ENCODE results near the gene ADRB1. TPM values are rescaled to one million over a fixed set of nuclear protein-coding genes. Genes with fewer than 3 reads are reported as not detected.

Gene ADRB1
- total and polyA plus RNA-seq, 2 donors (not counting 3 experiments of a cell fraction or from before 2014, with no cell fraction given), result 0.23 to 0.97 TPM

DNA sequence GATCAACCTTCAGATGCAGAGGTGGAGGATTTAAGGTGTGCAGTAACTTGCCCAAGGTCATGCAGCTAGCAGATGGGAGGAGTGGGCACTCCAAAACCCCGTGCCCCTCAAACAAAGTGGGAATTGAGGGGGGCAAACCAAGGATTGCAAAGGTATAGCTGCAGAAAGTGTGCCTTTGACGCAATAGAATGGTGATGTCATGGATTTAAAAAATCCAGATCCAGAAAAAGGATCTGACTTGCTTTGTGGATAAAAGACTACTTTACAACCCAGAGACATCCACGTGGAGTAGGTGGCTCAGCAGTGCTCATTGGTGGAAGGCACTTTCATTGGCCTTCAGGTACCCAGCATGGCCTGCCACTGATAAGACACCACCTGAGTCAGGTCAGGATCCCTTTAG is 15.7 kb upstream of the ADRB1 start:
- DNase-seq (ENCODE audit: low read depth, low spot score) (no peak), FAIRE-seq (no peak)
- H3K9me1 ChIP-seq (replicated peaks; ENCODE audit: control insufficient read depth, extremely low read depth, insufficient read depth, low read length), result no peaks in the 10 kb centered on the region
- no peaks in the 10 kb centered on the region for H3K36me3 ChIP-seq (ENCODE audit: control insufficient read depth in 2 of 2, extremely low read depth in 1 of 2, insufficient read depth in 2 of 2, low read length in 2 of 2)
- dilution Hi-C loops (cut with MboI; ENCODE audit: extremely low pct_ligation_motif_present, low sequenced_read_pairs) (no loop called here), intact Hi-C loops (cut with micrococcal nuclease) (loop anchor here (1.0 to 5.0 kb wide), 4 partner anchors 15 to 346 kb away; partner anchors contain the start of gene ADRB1)
- peaks cover 31% of the 10 kb centered on the region for H3K4me1 ChIP-seq (ENCODE audit: control insufficient read depth, extremely low read depth, insufficient read depth, low read length)
- POLR2A ChIA-PET, result no interaction called here
- no peaks in the 10 kb centered on the region for H3K9me3 ChIP-seq (replicated peaks; ENCODE audit: control insufficient read depth, insufficient read depth, low read length)
- H4K20me1 ChIP-seq (replicated peaks; ENCODE audit: control insufficient read depth, extremely low read depth, insufficient read depth, low read length), result no peaks in the 10 kb centered on the region
- peak overlapping the region; percentile 33 for H2AFZ ChIP-seq (ENCODE audit: low read depth, low read length)
- CTCF ChIA-PET, result no interaction called here
- no peak for TF ChIP-seq GATA2 (IDR thresholded peaks at IDR 0.05; ENCODE audit: insufficient read depth, insufficient read length, low read depth, low read length)
- TF ChIP-seq, protein P1, sequence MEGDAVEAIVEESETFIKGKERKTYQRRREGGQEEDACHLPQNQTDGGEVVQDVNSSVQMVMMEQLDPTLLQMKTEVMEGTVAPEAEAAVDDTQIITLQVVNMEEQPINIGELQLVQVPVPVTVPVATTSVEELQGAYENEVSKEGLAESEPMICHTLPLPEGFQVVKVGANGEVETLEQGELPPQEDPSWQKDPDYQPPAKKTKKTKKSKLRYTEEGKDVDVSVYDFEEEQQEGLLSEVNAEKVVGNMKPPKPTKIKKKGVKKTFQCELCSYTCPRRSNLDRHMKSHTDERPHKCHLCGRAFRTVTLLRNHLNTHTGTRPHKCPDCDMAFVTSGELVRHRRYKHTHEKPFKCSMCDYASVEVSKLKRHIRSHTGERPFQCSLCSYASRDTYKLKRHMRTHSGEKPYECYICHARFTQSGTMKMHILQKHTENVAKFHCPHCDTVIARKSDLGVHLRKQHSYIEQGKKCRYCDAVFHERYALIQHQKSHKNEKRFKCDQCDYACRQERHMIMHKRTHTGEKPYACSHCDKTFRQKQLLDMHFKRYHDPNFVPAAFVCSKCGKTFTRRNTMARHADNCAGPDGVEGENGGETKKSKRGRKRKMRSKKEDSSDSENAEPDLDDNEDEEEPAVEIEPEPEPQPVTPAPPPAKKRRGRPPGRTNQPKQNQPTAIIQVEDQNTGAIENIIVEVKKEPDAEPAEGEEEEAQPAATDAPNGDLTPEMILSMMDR (IDR thresholded peaks at IDR 0.05; ENCODE audit: extremely low read depth in 1 of 2, insufficient read depth in 1 of 2, low read depth in 1 of 2, low read length in 2 of 2), result no peak
- no peak for TF ChIP-seq JUN (IDR thresholded peaks at IDR 0.05; ENCODE audit: borderline replicate concordance, insufficient read depth, insufficient read length, low read depth)
- TF ChIP-seq POLR2AphosphoS5 (IDR thresholded peaks at IDR 0.05; ENCODE audit: insufficient read depth, low read depth, low read length), result no peak
- H3K4me3 ChIP-seq (replicated peaks in 1 of 3; ENCODE audit: insufficient read depth in 1 of 3, low read depth in 1 of 3, low read length in 3 of 3), result no peak overlapping the region
- BruUV-seq (replicated peaks), result no TSS peak
- H3K9ac ChIP-seq (replicated peaks; ENCODE audit: extremely low read depth, insufficient read depth, low read length), result no peak overlapping the region
- H3K4me2 ChIP-seq (ENCODE audit: insufficient read depth, low read length), result no peak overlapping the region
- H3K27me3 ChIP-seq (ENCODE audit: control insufficient read depth in 2 of 2, insufficient read depth in 2 of 2, low read length in 2 of 2), result no peaks in the 10 kb centered on the region
- H3K79me2 ChIP-seq (ENCODE audit: control insufficient read depth, insufficient read depth, low read length), result no peaks in the 10 kb centered on the region
- peak overlapping the region; percentile 95 for H3K27ac ChIP-seq (ENCODE audit: insufficient read depth, low read depth, low read length)

DNA sequence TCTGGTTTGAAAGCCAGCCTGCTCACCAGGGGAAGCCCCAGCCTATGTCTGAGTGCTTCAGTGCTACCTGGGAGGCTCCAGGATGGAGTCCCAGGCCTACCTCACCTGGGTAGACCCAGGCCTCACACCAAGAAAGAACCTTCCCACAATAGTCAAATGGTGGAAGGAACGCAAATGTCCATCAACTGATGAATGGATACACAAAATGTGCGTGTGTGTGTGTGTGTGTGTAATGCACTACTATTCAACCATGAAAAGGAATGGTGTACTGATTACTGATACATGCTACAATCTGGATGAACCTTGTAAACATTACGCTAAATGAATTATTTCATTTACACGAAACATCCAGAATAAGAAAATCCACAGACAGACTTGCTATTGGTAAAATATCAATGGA is 15.2 kb upstream of the ADRB1 start:
- H3K4me3 ChIP-seq (replicated peaks in 1 of 3; ENCODE audit: insufficient read depth in 1 of 3, low read depth in 1 of 3, low read length in 3 of 3), result no peak overlapping the region
- H3K36me3 ChIP-seq (ENCODE audit: control insufficient read depth in 2 of 2, extremely low read depth in 1 of 2, insufficient read depth in 2 of 2, low read length in 2 of 2), result no peaks in the 10 kb centered on the region
- intact Hi-C loops (cut with micrococcal nuclease) (loop anchor here (5.0 kb wide), 2 partner anchors 74 to 346 kb away; no protein-coding TSS in a partner anchor), dilution Hi-C loops (cut with MboI; ENCODE audit: extremely low pct_ligation_motif_present, low sequenced_read_pairs) (no loop called here)
- no peaks in the 10 kb centered on the region for H3K79me2 ChIP-seq (ENCODE audit: control insufficient read depth, insufficient read depth, low read length)
- TF ChIP-seq MYC (IDR thresholded peaks at IDR 0.05; ENCODE audit: low read depth, low read length), result no peak
- TF ChIP-seq EZH2 (IDR thresholded peaks at IDR 0.05; ENCODE audit: borderline replicate concordance, low read depth, low read length, severe bottlenecking), result no peak
- TF ChIP-seq POLR2AphosphoS5 (IDR thresholded peaks at IDR 0.05; ENCODE audit: insufficient read depth, low read depth, low read length), result no peak
- TF ChIP-seq, protein P1 (IDR thresholded peaks at IDR 0.05; ENCODE audit: extremely low read depth in 1 of 2, insufficient read depth in 1 of 2, low read depth in 1 of 2, low read length in 2 of 2), result no peak
- TF ChIP-seq JUN (IDR thresholded peaks at IDR 0.05; ENCODE audit: borderline replicate concordance, insufficient read depth, insufficient read length, low read depth), result no peak
- TF ChIP-seq, protein P2, sequence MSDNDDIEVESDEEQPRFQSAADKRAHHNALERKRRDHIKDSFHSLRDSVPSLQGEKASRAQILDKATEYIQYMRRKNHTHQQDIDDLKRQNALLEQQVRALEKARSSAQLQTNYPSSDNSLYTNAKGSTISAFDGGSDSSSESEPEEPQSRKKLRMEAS (IDR thresholded peaks at IDR 0.05; ENCODE audit: insufficient read depth, insufficient read length), result no peak
- TF ChIP-seq FOS (IDR thresholded peaks at IDR 0.05; ENCODE audit: borderline replicate concordance, insufficient read depth, low read length), result no peak
- no peak for TF ChIP-seq POLR2A (IDR thresholded peaks at IDR 0.05; ENCODE audit: low read depth, low read length)
- TF ChIP-seq GATA2 (IDR thresholded peaks at IDR 0.05; ENCODE audit: insufficient read depth, insufficient read length, low read depth, low read length), result no peak
- FAIRE-seq (no peak), DNase-seq (ENCODE audit: low read depth, low spot score) (no peak)
- H4K20me1 ChIP-seq (replicated peaks; ENCODE audit: control insufficient read depth, extremely low read depth, insufficient read depth, low read length), result no peaks in the 10 kb centered on the region
- H3K27ac ChIP-seq (ENCODE audit: insufficient read depth, low read depth, low read length), result no peak overlapping the region
- H3K4me1 ChIP-seq (ENCODE audit: control insufficient read depth, extremely low read depth, insufficient read depth, low read length), result peaks cover 31% of the 10 kb centered on the region
- no peaks in the 10 kb centered on the region for H3K9me1 ChIP-seq (replicated peaks; ENCODE audit: control insufficient read depth, extremely low read depth, insufficient read depth, low read length)
- ChIA-PET POLR2A (no interaction called here), CTCF (no interaction called here)
- no peaks in the 10 kb centered on the region for H3K9me3 ChIP-seq (replicated peaks; ENCODE audit: control insufficient read depth, insufficient read depth, low read length)
- no peak overlapping the region for H3K4me2 ChIP-seq (ENCODE audit: insufficient read depth, low read length)
- H2AFZ ChIP-seq (ENCODE audit: low read depth, low read length), result no peak overlapping the region
- H3K27me3 ChIP-seq (ENCODE audit: control insufficient read depth in 2 of 2, insufficient read depth in 2 of 2, low read length in 2 of 2), result no peaks in the 10 kb centered on the region
- H3K9ac ChIP-seq (replicated peaks; ENCODE audit: extremely low read depth, insufficient read depth, low read length), result no peak overlapping the region
- no TSS peak for BruUV-seq (replicated peaks)

Data from endothelial cell of umbilical vein (primary cell).